ENCODE measurements around the gene AHCTF1. TPM values are rescaled to one million over a fixed set of nuclear protein-coding genes. Genes with fewer than 3 reads are reported as not detected.

Gene AHCTF1
- total and polyA plus RNA-seq, 2 of the 8 experiments (the other 6 are each of a cell fraction or from before 2014, with no cell fraction given): 7.9 to 44.5 TPM

- Histone ChIP-seq H2BK15ac (ENCODE audit: low read length) (no peak overlapping the region), H2AFZ (ENCODE audit: low read length) (no peak overlapping the region), H2BK20ac (ENCODE audit: low read length) (no peak overlapping the region), H3K9ac (replicated peaks in 1 of 4; ENCODE audit: extremely low read depth in 1 of 4, low read depth in 3 of 4, low read length in 3 of 4) (no peak overlapping the region), H4K20me1 (replicated peaks in 1 of 2; ENCODE audit: control insufficient read depth in 1 of 2, insufficient read depth in 2 of 2, low read length in 2 of 2) (no peaks in the 10 kb centered on the region), H3K27me3 (replicated peaks in 1 of 4; ENCODE audit: control insufficient read depth in 3 of 4, extremely low read depth in 1 of 4, insufficient read depth in 3 of 4, low read length in 3 of 4) (no peaks in the 10 kb centered on the region), H2AK5ac (ENCODE audit: low read depth, low read length) (no peak overlapping the region), H3K4me3 (ENCODE audit: extremely low read depth in 1 of 4, insufficient read depth in 2 of 4, low read depth in 3 of 4, low read length in 4 of 4) (no peak overlapping the region), H2BK5ac (ENCODE audit: low read depth, low read length) (no peak overlapping the region), H3K14ac (ENCODE audit: insufficient read length) (no peak overlapping the region), H3K79me2 (ENCODE audit: control insufficient read depth in 1 of 2, insufficient read depth in 2 of 2, low read length in 2 of 2) (no peaks in the 10 kb centered on the region), H3K23ac (ENCODE audit: insufficient read length) (no peak overlapping the region), H3K4me2 (ENCODE audit: insufficient read depth in 1 of 2, low read depth in 2 of 2, low read length in 2 of 2) (no peak overlapping the region), H3K27ac (ENCODE audit: low read depth, low read length) (no peak overlapping the region), H3K4ac (replicated peaks; ENCODE audit: insufficient read length, low read depth, low read length) (no peak overlapping the region), H3K23me2 (ENCODE audit: low read depth, low read length) (no peaks in the 10 kb centered on the region), H2BK120ac (replicated peaks; ENCODE audit: low read depth, low read length) (no peak overlapping the region), H4K5ac (ENCODE audit: insufficient read length, low read depth, low read length) (no peak overlapping the region), H3K56ac (replicated peaks; ENCODE audit: insufficient read length, low read depth, low read length) (no peak overlapping the region), H3K9me3 (ENCODE audit: insufficient read depth in 2 of 2, low read depth in 1 of 2, low read length in 1 of 2) (no peaks in the 10 kb centered on the region), H2BK12ac (ENCODE audit: low read depth, low read length) (no peak overlapping the region), H4K91ac (replicated peaks; ENCODE audit: insufficient read length, low read length) (no peak overlapping the region), H3K36me3 (ENCODE audit: control insufficient read depth in 2 of 4, insufficient read depth in 4 of 4, low read length in 3 of 4) (peaks cover 0 to 5% (median 4%) of the 10 kb centered on the region in 4 experiments; a peak in 3 of 8 replicates), H3K18ac (ENCODE audit: extremely low read depth, low read length) (no peak overlapping the region), H3K4me1 (replicated peaks in 1 of 4; ENCODE audit: control insufficient read depth in 3 of 4, insufficient read depth in 4 of 4, low read length in 3 of 4) (no peaks in the 10 kb centered on the region), H3K79me1 (ENCODE audit: low read depth, low read length) (no peaks in the 10 kb centered on the region), H4K8ac (ENCODE audit: extremely low read depth, insufficient read depth, low read length) (no peak overlapping the region)
- CTCF ChIA-PET (ENCODE audit: partially characterized antibody): interaction anchor here (1.2 to 2.4 kb wide), 2 partner anchors 11 to 42 kb away, joined by 3 to 18 read pairs; no protein-coding TSS in a partner anchor
- FAIRE-seq: no peak
- TF ChIP-seq BRCA1 (IDR thresholded peaks at IDR 0.05; ENCODE audit: low read depth, low read length): no peak
- TF ChIP-seq RNF2 (IDR thresholded peaks at IDR 0.05; ENCODE audit: borderline replicate concordance, low read depth, low read length, missing control alignments, poor library complexity, severe bottlenecking): no peak
- no peak for TF ChIP-seq GTF2F1 (IDR thresholded peaks at IDR 0.05; ENCODE audit: borderline replicate concordance, low read depth, low read length)
- no peak for TF ChIP-seq USF2 (IDR thresholded peaks at IDR 0.05; ENCODE audit: low read length)
- TF ChIP-seq SIRT6 (IDR thresholded peaks at IDR 0.05; ENCODE audit: low read length): no peak
- TF ChIP-seq SP1 (IDR thresholded peaks at IDR 0.05; ENCODE audit: low read depth, low read length): no peak
- no peak for TF ChIP-seq CEBPB (IDR thresholded peaks at IDR 0.05; ENCODE audit: low read depth, low read length)
- POLR2A ChIA-PET (ENCODE audit: partially characterized antibody): no interaction called here
- DNase-seq (ENCODE audit: low read depth in 1 of 2, low spot score in 2 of 2): no peak
- 82% methylated on average over 1 of the region's 1 CpG; no CpG with 5 or more reads in 1 of the 2 experiments for WGBS, 2 experiments (ENCODE audit: extremely low coverage in 1 of 2, insufficient coverage in 1 of 2, insufficient read length in 1 of 2, insufficient replicate concordance in 2 of 2, low coverage in 1 of 2, low lambda C conversion rate in 2 of 2, missing lambda C conversion rate in 1 of 2)
These were observed 28.4 kb upstream of the AHCTF1 start for GRCh38 chr1:246959944-246960693.
